Measurements from ENCODE around the gene PSMA4. TPM values are rescaled to one million over a fixed set of nuclear protein-coding genes. Genes with fewer than 3 reads are reported as not detected.

The PSMA4 gene
- total and polyA plus RNA-seq, 10 of the 15 experiments (the other 5 are each of a cell fraction or from before 2014, with no cell fraction given), result 210 to 1,221 (median 546) TPM

- RAD21 ChIA-PET (ENCODE audit: unreplicated experiment), result interaction anchor here (0.7 to 2.3 kb wide), 5 partner anchors 13 to 26 kb away, joined by 3 to 18 read pairs (median 3); partner anchors contain the start of gene PSMA4
- Histone ChIP-seq H3K27ac (ENCODE audit: control insufficient read depth, insufficient read depth) (peak overlapping the region; percentile 62), H3K36me3 (ENCODE audit: control insufficient read depth in 2 of 2, insufficient read depth in 2 of 2, low read length in 1 of 2) (no peaks in the 10 kb centered on the region), H3K4me3 (peak overlapping the region; percentile 83), H3K4me2 (ENCODE audit: control insufficient read depth, insufficient read depth) (peak overlapping the region; percentile 100), H3K4me1 (ENCODE audit: control insufficient read depth, insufficient read depth, low read length) (peaks cover 5% of the 10 kb centered on the region), H3K27me3 (replicated peaks in 1 of 2; ENCODE audit: control insufficient read depth in 2 of 2, insufficient read depth in 2 of 2, low read length in 1 of 2) (no peaks in the 10 kb centered on the region), H3K9ac (ENCODE audit: control insufficient read depth, insufficient read depth, low read length) (peak overlapping the region; percentile 80), H3K9me3 (replicated peaks; ENCODE audit: control insufficient read depth, insufficient read depth, low read length) (no peaks in the 10 kb centered on the region), H4K20me1 (ENCODE audit: control insufficient read depth, insufficient read depth) (no peaks in the 10 kb centered on the region), H3K79me2 (ENCODE audit: control insufficient read depth, insufficient read depth, low read length) (peaks cover 11% of the 10 kb centered on the region), H2AFZ (ENCODE audit: control insufficient read depth, low read depth, low read length) (peak overlapping the region; percentile 87)
- WGBS (ENCODE audit: insufficient coverage, insufficient replicate concordance, low lambda C conversion rate, missing lambda C conversion rate), result 4% methylated on average over 19 of the region's 19 CpGs
- FAIRE-seq (no peak), ATAC-seq (peak; percentile 34), DNase-seq (ENCODE audit: low read depth, low spot score) (no peak)
- POLR2A ChIA-PET, result interaction anchor here (0.8 to 2.5 kb wide), 5 partner anchors 9 to 26 kb away, joined by 3 to 23 read pairs (median 3); partner anchors contain the start of gene PSMA4
- intact Hi-C loops (cut with micrococcal nuclease; ENCODE audit: unreplicated experiment) (loop anchor here (1.0 kb wide), 1 partner anchor 26 kb away; the partner anchor contains the start of gene PSMA4), in situ Hi-C loops (cut with MboI) (no loop called here)
- SMC1A ChIA-PET (ENCODE audit: uncharacterized antibody, unreplicated experiment), result interaction anchor here (0.9 to 5.6 kb wide), 5 partner anchors 9 to 24 kb away, joined by 3 to 47 read pairs (median 4); partner anchors contain the start of gene PSMA4
- CTCF ChIA-PET, result interaction anchor here (1.6 to 2.2 kb wide), 2 partner anchors 22 to 26 kb away, joined by 3 to 9 read pairs; partner anchors contain the start of gene PSMA4
- BruUV-seq (replicated peaks), result TSS peak; percentile 70
- 0 out of 2 replicates have a peak, but pooled peaks have one; percentile 22 for TF ChIP-seq IKZF1 (conservative IDR thresholded peaks at IDR 0.05)
- TF ChIP-seq USF1 (IDR thresholded peaks at IDR 0.05; ENCODE audit: borderline replicate concordance, extremely low read length, insufficient read depth, low read depth, low read length), result no peak
- TF ChIP-seq ZNF622 (IDR thresholded peaks at IDR 0.05), result no peak
- TF ChIP-seq NKRF (conservative IDR thresholded peaks at IDR 0.05), result 0 out of 2 replicates have a peak, but pooled peaks have one; percentile 5
- TF ChIP-seq BRCA1 (IDR thresholded peaks at IDR 0.05; ENCODE audit: low read depth, low read length), result no peak
- peak in 1 of 3 experiments; percentile 31; a peak in 1 of 6 replicates for TF ChIP-seq CTCF (IDR thresholded peaks at IDR 0.05 in 2 of 3, conservative IDR thresholded peaks at IDR 0.05 in 1 of 3; ENCODE audit: control insufficient read depth in 2 of 3, extremely low read depth in 1 of 3, insufficient read depth in 1 of 3, low read depth in 3 of 3, low read length in 3 of 3)
- 0 out of 2 replicates have a peak, but pooled peaks have one; percentile 16 for TF ChIP-seq RELB (IDR thresholded peaks at IDR 0.05; ENCODE audit: low read depth)
- peak; percentile 1; the same call in 1 of the 2 replicates for TF ChIP-seq SPI1 (IDR thresholded peaks at IDR 0.05; ENCODE audit: borderline replicate concordance, insufficient read depth, low read depth, low read length)
- no peak for TF ChIP-seq BMI1 (IDR thresholded peaks at IDR 0.05; ENCODE audit: borderline replicate concordance)
- no peak for TF ChIP-seq SIN3A (IDR thresholded peaks at IDR 0.05; ENCODE audit: low read depth, low read length)
- 0 out of 2 replicates have a peak, but pooled peaks have one; percentile 8 for TF ChIP-seq CREM (IDR thresholded peaks at IDR 0.05; ENCODE audit: low read depth)
- TF ChIP-seq TCF7 (IDR thresholded peaks at IDR 0.05; ENCODE audit: borderline replicate concordance), result no peak
- TF ChIP-seq SP1 (IDR thresholded peaks at IDR 0.05; ENCODE audit: low read depth, low read length), result no peak
- TF ChIP-seq CREB1 (IDR thresholded peaks at IDR 0.05; ENCODE audit: low read depth), result no peak
- peak; percentile 28; the same call in 1 of the 2 replicates for TF ChIP-seq EED (IDR thresholded peaks at IDR 0.05; ENCODE audit: low read depth)
- no peak for TF ChIP-seq ZNF207 (IDR thresholded peaks at IDR 0.05; ENCODE audit: borderline replicate concordance)
Observed at GRCh38 chr15:78565951-78566774, 25.9 kb downstream of the PSMA4 start.
